Measurements from ENCODE around the gene SND1.

The SND1 gene

GRCh38 chr7:128066858-128067257 is 414.9 kb downstream of the SND1 start:
- H3K4me3 ChIP-seq (ENCODE audit: low read depth, low read length, poor library complexity, severe bottlenecking) = no peak overlapping the region
- H3K9me2 ChIP-seq (ENCODE audit: low read depth, low read length) = no peaks in the 10 kb centered on the region
- no peak overlapping the region for H3K27ac ChIP-seq (ENCODE audit: low read depth, low read length, poor library complexity, severe bottlenecking)
- H3K9me3 ChIP-seq (ENCODE audit: low read length) = no peaks in the 10 kb centered on the region
- no peak overlapping the region for H2AFZ ChIP-seq (ENCODE audit: low read length)
- no peaks in the 10 kb centered on the region for H3K4me1 ChIP-seq (ENCODE audit: insufficient read depth, low read length, severe bottlenecking)
- no peak for TF ChIP-seq EZH2 (IDR thresholded peaks at IDR 0.05; ENCODE audit: borderline replicate concordance, low read length)
- no peak for TF ChIP-seq CTCF (IDR thresholded peaks at IDR 0.05; ENCODE audit: low read length)
- H4K20me1 ChIP-seq (ENCODE audit: insufficient read depth, low read length) = no peaks in the 10 kb centered on the region
- H3K9ac ChIP-seq (ENCODE audit: low read length) = no peak overlapping the region
- H3K27me3 ChIP-seq (ENCODE audit: insufficient read depth, low read length) = no peaks in the 10 kb centered on the region
- H3K36me3 ChIP-seq (ENCODE audit: insufficient read depth, low read length) = peaks cover 6% of the 10 kb centered on the region; the same call in 1 of the 2 replicates
- H3F3A ChIP-seq (ENCODE audit: insufficient read depth, low read length) = no peaks in the 10 kb centered on the region
- H3K79me2 ChIP-seq (ENCODE audit: insufficient read depth, low read length) = no peaks in the 10 kb centered on the region
- no peak overlapping the region for H3K4me2 ChIP-seq (ENCODE audit: low read length)

GRCh38 chr7:128067983-128068382 is 416.0 kb downstream of the SND1 start:
- H3K9me3 ChIP-seq (ENCODE audit: low read length) = no peaks in the 10 kb centered on the region
- H3K36me3 ChIP-seq (ENCODE audit: insufficient read depth, low read length) = peaks cover 6% of the 10 kb centered on the region; the same call in 1 of the 2 replicates
- H4K20me1 ChIP-seq (ENCODE audit: insufficient read depth, low read length) = no peaks in the 10 kb centered on the region
- no peak overlapping the region for H3K4me3 ChIP-seq (ENCODE audit: low read depth, low read length, poor library complexity, severe bottlenecking)
- no peak for TF ChIP-seq CTCF (IDR thresholded peaks at IDR 0.05; ENCODE audit: low read length)
- no peak for TF ChIP-seq EZH2 (IDR thresholded peaks at IDR 0.05; ENCODE audit: borderline replicate concordance, low read length)
- no peaks in the 10 kb centered on the region for H3K27me3 ChIP-seq (ENCODE audit: insufficient read depth, low read length)
- no peak overlapping the region for H3K9ac ChIP-seq (ENCODE audit: low read length)
- no peak overlapping the region for H2AFZ ChIP-seq (ENCODE audit: low read length)
- H3K79me2 ChIP-seq (ENCODE audit: insufficient read depth, low read length) = no peaks in the 10 kb centered on the region
- H3F3A ChIP-seq (ENCODE audit: insufficient read depth, low read length) = no peaks in the 10 kb centered on the region
- H3K9me2 ChIP-seq (ENCODE audit: low read depth, low read length) = no peaks in the 10 kb centered on the region
- H3K4me2 ChIP-seq (ENCODE audit: low read length) = no peak overlapping the region
- H3K27ac ChIP-seq (ENCODE audit: low read depth, low read length, poor library complexity, severe bottlenecking) = no peak overlapping the region
- H3K4me1 ChIP-seq (ENCODE audit: insufficient read depth, low read length, severe bottlenecking) = no peaks in the 10 kb centered on the region

GRCh38 chr7:128068785-128069184 is 416.8 kb downstream of the SND1 start:
- Histone ChIP-seq H3K27ac (ENCODE audit: low read depth, low read length, poor library complexity, severe bottlenecking) (no peak overlapping the region), H3K4me3 (ENCODE audit: low read depth, low read length, poor library complexity, severe bottlenecking) (no peak overlapping the region), H3K9me2 (ENCODE audit: low read depth, low read length) (no peaks in the 10 kb centered on the region), H3K36me3 (ENCODE audit: insufficient read depth, low read length) (peaks cover 6% of the 10 kb centered on the region; the same call in 1 of the 2 replicates), H3K9ac (ENCODE audit: low read length) (no peak overlapping the region), H3K9me3 (ENCODE audit: low read length) (no peaks in the 10 kb centered on the region), H3K4me1 (ENCODE audit: insufficient read depth, low read length, severe bottlenecking) (no peaks in the 10 kb centered on the region), H3F3A (ENCODE audit: insufficient read depth, low read length) (no peaks in the 10 kb centered on the region), H3K4me2 (ENCODE audit: low read length) (no peak overlapping the region), H3K27me3 (ENCODE audit: insufficient read depth, low read length) (no peaks in the 10 kb centered on the region), H4K20me1 (ENCODE audit: insufficient read depth, low read length) (no peaks in the 10 kb centered on the region), H3K79me2 (ENCODE audit: insufficient read depth, low read length) (no peaks in the 10 kb centered on the region), H2AFZ (ENCODE audit: low read length) (no peak overlapping the region)
- TF ChIP-seq EZH2 (IDR thresholded peaks at IDR 0.05; ENCODE audit: borderline replicate concordance, low read length) (no peak), CTCF (IDR thresholded peaks at IDR 0.05; ENCODE audit: low read length) (no peak)

All from OCI-LY1 (cell line).